Inflammatory macrophage treated with lipopolysaccharide for 1 hour (primary cell): Measurements from ENCODE around the gene IQGAP3.
"Not testable (repeated sequence)": the region's sequence is repeated elsewhere in the genome, so short reads cannot be mapped to it uniquely, and the experiment has no call there.

ENCODE experiments used
- DNase-seq, 2 donors: peaks; one replicate each; pipeline ENCODE4 v3.0.0-alpha.2; 2020 to 2022

IQGAP3 gene, protein sequence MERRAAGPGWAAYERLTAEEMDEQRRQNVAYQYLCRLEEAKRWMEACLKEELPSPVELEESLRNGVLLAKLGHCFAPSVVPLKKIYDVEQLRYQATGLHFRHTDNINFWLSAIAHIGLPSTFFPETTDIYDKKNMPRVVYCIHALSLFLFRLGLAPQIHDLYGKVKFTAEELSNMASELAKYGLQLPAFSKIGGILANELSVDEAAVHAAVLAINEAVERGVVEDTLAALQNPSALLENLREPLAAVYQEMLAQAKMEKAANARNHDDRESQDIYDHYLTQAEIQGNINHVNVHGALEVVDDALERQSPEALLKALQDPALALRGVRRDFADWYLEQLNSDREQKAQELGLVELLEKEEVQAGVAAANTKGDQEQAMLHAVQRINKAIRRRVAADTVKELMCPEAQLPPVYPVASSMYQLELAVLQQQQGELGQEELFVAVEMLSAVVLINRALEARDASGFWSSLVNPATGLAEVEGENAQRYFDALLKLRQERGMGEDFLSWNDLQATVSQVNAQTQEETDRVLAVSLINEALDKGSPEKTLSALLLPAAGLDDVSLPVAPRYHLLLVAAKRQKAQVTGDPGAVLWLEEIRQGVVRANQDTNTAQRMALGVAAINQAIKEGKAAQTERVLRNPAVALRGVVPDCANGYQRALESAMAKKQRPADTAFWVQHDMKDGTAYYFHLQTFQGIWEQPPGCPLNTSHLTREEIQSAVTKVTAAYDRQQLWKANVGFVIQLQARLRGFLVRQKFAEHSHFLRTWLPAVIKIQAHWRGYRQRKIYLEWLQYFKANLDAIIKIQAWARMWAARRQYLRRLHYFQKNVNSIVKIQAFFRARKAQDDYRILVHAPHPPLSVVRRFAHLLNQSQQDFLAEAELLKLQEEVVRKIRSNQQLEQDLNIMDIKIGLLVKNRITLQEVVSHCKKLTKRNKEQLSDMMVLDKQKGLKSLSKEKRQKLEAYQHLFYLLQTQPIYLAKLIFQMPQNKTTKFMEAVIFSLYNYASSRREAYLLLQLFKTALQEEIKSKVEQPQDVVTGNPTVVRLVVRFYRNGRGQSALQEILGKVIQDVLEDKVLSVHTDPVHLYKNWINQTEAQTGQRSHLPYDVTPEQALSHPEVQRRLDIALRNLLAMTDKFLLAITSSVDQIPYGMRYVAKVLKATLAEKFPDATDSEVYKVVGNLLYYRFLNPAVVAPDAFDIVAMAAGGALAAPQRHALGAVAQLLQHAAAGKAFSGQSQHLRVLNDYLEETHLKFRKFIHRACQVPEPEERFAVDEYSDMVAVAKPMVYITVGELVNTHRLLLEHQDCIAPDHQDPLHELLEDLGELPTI (N-terminal part only)

DNA sequence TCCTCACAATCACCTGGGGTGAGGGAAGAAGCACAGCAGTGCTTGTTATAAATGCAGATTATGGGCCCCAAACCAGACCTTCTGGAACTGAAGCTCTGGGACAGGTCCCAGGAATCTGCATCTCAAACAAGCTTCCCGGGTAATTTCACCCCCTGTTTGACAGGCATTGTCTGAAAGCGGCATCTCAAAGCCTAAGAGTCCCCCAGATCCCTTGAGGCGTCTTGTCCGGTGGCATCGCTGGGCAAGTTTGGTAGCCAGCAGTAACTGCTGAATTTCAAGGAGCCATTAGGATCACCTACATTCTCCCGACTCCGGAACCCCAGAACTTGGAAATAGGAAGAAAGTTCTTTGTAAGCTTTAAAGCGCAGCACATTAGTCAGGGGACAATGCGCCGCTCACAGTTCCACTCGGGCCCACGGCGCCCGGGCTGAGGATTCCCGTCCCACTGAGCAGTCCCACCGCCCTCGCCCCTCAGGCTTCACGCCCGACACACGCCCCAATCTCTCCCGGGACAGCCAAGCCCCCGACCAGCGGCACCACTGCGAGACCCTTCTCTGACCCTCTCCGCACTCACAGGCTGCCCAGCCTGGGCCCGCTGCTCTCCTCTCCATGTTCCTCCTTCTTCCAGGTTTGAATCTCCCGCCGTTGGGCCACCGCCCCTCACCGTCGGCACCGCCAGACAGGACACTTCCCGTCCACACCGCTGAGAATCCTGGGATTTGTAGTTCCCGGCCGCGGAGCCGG is at the start of gene IQGAP3:
Gene IQGAP3, minus strand, starts transcription at position 647 of the 744 bp plus-strand sequence. Its CDS starts 36 bp downstream, at position 611.
- DNase-seq, result peak; percentile 83 to 88

DNA sequence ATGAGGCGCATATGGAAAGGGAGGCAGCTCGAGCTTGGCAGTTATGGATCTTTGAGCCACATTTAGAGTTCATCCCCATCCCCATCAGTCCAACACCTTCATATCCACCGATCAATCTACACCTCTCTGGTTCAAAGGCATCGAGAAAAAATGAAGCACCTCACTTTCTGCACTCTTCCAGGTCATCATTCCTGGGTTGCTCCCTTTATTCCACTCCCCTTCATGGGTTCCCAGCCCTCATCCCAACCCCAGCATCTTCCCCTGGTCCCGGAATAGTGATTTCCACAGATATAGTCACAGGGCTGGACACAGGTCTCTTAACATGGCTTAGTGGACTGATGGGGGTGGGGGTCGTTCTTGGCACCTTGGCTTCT is 47.2 kb upstream of the IQGAP3 start:
- no peak for DNase-seq

DNA sequence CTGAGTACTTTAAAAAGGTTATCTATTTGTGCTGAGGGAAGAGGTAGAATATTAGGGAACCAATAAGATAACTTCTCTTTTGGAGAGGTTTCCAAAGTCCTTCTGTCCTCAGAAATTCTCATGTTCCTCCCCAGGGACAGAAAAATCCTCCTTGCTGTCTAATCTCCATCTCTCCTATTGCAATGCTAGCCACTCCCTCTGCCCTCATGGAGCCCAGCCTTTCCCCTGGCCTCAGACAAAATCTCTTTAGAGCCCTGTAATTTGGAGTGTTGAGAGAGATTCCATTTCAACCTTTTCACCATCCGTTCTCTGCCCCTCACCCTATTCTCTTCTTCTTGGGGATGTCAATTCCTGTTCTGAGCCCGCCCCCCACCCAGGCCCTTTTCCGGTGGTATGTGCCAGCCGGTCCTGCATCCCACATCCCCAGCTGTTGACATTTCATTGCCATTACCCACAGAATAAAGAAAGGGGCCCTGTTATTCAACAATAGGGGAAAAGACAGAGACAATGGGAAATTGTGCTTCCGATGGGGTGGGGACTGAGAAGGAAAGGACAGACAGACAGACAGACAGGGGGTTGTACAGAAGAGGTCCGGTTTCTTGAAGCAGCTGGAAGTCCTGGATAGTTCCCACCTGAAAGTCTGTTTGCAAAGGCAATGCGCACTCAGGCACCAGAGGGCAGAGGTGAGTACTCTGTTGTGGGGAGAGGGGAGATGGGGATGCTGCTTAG is 46.7 kb upstream of the IQGAP3 start, which contains the start of gene HAPLN2:
Gene HAPLN2, plus strand, starts transcription at position 563 of the 729 bp plus-strand sequence. CDS start 4,076 bp downstream, outside the sequence.
- DNase-seq, result no peak

DNA sequence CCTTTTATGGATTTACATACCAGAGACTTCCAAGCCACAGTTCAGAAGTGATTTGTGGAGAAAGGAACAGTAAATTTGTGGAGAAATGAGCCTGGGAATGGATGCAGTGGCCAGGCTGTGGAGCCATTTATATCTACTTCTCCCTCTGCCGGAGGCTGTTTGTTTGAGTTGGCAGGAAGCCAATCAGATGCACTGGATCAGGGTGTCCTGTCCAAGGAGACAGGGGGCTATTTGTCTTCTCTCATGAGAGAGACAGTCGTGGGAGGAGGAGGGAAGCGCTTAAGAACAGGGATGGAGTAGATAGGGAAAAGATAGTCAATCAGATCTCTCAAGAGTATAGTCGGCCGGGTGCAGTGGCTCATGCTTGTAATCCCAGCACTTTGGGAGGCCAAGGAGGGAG is 44.1 kb upstream of the IQGAP3 start:
- no peak for DNase-seq

DNA sequence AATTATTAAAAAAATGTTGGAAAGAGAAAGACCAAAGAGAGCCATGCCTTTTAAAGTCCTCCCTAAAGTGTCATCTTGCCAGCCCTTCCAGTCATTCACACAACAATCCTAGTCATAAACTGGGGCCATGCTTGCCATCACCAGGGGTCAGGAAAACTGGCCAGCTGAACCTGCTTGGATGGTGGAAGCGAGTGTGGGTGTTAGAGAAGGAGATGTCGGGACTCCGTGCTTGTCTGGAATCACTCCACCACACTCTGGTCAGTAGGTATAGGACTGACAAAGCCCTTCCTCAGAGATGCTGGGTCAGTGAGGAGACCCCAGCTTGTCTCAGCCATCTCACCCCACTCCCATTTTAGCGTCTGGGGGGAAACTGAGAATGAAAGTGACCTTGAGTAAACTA is 43.6 kb upstream of the IQGAP3 start:
- no peak for DNase-seq

DNA sequence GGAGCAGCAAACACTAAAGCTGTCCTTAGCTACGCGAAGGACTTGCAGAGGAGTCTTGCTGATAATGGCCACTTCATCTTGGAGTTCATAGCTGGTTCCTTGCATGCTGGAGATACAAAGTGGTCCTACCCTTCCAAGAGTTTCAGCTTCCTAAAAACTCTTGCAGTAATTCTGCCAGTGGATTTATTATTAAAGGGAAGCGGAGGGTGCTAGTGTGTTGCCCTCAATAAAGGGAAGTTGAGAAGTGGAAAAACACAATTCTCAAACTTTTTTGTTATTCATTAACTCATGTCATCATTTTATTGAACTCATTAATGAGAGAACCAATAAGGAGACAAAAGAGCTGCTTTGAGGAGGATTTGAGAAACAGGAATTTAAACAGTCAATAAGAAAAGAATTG is 40.3 kb upstream of the IQGAP3 start:
- peak; percentile 18 to 43 for DNase-seq

DNA sequence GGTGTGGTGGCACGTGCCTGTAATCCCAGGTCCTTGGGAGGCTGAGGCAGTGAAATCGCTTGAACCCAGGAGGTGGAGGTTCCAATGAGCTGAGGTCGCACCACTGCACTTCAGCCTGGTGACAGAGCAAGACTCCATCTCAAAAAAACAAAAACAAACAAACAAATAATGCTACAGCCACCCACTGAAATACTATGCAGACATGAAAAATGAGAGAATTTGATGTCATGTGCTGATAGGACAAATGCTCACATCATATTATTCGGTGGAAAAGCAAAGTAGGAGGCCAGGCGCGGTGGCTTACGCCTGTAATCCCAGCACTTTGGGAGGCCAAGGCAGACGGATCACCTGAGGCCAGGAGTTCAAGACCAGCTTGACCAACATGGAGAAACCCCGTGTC is 37.7 kb upstream of the IQGAP3 start:
- not testable (repeated sequence) for DNase-seq

DNA sequence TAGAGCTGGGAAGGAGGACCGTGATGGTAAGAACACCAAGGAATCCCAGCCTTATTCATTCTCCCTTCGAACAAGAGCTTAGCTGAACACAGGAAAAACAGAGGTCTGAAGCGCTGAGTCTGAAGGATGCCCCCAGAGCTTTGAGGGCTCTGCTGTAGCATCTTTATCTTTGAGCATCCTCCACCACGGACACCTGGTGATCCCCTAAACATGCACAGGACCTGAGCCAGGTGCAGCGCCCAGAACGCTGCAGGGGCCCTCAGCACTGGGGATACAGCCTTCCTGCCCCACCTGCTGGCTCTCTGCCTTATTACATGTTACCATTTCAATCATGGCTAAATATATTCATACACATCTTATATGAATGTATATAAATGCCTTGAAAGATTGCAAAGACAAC is 36.6 kb upstream of the IQGAP3 start:
- DNase-seq, result peak in 1 of 2 donors; percentile 38

DNA sequence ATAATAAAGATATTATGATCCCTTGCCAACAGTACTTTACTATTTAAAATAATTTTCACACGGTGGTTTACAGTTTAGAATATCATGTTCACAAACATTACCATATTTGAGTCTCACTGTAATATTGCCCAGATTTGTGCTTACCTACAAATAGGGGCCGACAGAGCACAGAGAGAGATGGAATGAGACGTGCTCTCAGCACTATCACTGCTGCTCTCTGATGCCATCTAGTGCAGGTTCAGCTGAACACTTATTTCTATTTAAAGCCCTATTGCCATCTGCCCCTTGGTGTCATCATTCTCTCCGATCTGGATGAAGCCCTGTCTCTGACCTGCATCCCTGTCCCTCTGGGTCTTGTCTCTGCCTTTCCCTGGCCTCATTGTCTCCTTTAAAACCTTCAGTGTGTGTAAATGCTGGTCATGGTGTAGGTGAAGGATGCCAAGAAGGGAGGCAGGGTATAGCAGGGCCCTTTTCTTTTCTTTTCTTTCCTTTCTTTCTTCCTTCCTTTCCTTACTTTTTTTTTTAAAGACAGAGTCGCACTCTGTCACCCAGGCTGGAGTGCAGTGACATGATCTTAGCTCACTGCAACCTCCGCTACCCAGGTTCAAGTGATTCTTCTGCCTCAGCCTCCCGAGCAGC is 35.8 kb upstream of the IQGAP3 start:
- DNase-seq, result peak; percentile 62 to 74

DNA sequence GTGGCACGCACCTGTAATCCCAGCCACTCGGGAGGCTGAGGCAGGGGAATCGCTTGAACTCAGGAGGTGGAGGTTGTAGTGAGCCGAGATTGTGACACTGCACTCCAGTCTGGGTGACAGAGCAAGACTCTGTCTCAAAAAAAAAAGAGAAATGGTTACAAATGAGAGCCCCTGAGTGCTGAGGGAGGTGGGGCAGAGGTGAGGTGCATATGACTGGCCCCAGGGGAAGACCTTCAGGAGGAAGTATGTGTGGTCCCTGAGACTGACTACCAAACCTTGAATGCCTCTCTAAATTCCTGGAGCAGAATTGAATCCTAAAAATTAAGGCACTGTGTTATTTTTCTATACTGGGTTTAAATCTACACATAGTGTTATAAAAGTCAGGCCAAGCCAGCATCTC is 35.0 kb upstream of the IQGAP3 start:
- DNase-seq, result not testable (repeated sequence)

DNA sequence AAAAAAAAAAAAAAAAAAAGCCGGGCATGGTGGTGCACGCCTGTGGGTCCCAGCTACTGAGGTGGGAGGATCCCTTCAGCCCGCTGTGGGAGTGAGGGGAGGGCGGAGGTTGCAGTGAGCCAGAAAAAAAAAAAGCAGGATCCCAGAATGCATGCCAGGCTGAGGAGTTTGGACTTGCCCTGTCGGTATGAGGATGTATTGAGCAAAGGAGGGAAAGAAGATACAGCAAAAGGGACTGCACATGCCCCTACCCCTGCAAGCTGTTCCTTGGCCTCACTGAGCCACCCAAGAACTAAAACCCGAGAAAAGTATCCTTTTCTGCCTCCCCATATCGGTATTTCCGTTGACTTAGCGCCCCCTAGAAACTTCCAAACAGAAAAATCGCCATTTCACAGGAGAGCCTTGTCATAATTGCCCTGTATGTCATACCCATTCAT is 30.2 kb upstream of the IQGAP3 start:
- peak; percentile 12 to 49 for DNase-seq

DNA sequence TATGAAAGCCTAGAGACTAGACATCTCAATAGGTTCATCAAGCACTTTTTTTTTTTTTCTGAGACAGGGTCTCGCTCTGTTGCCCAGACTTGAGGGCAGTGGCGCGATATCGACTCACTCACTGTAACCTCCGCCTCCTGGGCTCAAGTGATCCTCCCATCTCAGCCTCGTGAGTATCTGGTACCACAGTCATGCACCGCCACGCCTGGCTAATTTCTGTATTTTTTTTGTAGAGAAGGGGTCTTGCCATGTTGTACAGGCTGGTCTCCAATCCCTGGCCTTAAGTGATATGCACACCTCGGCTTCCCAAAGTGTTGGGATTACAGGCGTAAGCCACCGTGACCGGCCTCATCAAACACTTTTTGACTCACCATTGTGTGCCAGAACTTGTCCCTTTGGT is 29.5 kb upstream of the IQGAP3 start:
- no peak for DNase-seq

DNA sequence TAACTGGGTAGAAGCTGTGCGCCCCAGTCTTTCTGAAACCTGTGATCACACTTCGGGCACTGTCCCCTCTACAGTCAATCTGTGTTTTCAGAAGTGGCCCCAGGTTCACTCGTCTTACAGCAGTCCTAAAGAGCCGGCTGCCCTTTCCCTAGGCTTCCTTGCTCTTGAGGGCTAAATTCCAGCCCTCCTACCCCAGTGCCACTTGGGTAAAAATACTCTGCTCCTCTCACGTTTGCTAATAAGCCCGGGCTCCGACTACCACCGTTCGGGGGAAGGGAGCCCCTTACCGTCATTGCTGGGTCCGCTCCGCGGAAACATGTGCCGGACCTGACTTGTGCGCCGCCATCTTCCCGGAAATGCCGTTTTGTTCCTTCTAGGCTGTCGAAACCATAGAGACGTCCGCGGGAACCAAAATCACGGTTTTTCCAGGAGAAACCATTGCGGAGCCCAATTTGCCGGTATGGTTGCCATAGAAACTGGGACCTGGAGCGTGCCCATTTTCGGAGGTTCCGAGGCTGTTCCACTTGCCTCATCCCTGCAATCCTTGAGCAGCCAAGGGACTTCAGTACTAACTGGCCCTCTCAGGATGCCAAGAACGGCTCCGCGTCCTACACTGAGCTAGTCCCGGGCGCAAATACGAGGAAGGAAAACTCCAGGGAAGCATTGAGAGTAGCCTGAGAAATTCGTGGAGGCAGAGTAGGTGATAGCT is 28.9 kb upstream of the IQGAP3 start, which contains the start of gene GPATCH4:
Gene GPATCH4, minus strand, starts transcription at position 358 of the 709 bp plus-strand sequence.
- DNase-seq, result peak; percentile 78 to 87

DNA sequence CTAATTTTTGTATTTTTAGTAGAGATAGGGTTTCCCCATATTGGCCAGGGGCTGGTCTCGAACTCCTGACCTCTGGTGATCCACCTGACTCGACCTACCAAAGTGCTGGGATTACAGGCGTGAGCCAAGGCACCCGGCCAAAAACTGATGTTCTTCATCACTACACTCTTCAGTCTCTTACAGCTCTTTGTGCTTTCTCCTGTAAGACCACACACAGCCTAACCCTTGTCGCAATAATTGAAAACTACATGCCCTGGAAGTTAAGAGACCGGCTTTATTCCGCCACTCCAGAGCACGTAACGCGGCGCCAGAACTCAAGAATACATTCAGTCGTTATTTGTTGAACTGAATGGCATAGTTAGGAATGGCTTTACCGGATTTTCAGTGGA is 28.4 kb upstream of the IQGAP3 start:
- peak in 1 of 2 donors; percentile 3 for DNase-seq

DNA sequence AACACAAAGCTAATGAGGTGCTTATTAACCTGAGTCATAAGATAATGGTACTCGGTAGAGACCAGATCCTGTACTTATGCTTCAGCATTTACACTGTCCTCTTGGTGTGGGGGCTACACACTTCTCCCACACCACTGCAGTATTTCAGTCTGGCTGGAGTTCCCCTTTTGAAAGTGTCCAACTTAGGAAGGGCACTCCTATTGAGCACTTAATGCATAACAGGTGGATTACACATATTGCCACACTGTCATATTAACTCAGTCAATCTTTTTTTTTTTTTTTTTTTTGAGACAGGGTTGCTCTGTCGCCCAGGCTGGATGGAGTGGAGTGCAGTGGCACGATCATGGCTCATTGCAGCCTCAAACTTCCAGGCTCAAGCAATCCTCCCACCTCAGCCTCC is 27.4 kb upstream of the IQGAP3 start:
- DNase-seq, result peak; percentile 58 to 69

DNA sequence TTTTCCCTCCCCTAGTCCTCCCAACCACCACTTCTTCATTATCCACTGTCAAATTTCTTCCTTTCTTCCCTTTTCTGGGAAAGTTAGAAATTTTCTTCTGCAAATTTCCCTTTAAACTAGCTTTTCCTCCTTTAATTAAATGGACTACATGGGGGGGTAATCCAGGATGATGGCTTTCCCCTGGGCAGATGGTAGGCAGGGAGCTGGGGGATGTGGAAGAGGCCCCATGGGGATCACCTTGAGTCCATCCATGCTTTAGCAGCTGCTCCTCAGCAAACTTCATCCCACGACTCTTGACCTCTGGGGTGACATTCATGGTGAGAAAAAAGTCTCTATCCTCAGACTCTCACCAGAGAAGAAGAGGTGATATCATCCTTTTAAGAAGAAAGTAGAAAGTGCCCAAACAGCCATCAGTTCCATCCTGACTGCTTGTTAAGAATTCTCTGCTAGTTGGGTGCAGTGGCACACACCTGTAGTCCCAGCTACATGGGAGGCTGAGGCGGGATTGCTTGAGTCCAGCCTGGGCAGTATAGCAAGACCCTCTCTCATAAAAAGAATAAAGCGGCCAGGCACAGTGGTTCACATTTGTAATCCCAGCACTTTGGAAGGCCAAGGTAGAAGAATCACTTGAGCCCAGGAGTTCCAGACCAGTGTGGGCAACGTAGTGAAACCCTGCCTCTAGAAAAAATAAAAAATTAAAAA is 26.5 kb upstream of the IQGAP3 start:
- DNase-seq, result no peak

DNA sequence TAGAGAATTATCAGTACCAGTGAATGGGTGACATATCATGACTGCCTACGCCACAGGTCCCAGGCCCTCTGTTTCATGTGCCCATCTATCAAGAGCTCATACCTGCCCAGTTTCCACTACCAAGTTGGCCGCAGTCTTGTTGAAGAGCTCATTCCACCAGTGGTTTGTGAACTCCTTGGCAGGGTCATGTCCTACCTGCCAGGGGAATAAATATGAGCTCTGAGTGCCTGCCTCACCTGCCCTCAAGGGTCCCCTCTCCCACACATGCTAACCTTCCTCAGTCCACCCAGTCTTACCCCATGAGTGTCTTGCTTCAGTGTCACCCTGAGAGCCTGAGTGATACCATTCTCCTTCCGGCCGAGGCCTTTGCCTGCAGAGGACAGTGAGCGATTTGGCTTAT is 25.8 kb upstream of the IQGAP3 start:
- no peak for DNase-seq

DNA sequence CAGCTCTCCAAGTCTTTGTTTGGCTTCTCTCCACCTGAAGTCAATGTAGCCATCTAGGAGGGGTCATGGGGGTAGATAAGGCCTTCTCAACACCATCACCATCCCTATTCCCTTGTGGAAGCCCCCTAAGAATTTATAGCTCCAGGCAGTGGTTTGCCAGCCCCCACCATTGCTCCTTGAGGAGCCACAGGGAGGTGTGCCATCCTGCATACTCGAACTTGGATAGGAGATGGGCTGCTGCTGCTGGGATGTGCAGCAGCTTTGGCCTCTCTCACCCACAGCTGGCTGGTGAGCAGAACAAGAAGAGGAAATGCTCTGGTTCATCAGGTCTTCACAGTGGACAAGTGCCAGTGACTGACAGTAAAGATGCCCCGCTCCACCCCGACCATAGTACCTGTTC is 24.1 kb upstream of the IQGAP3 start:
- DNase-seq, result no peak

DNA sequence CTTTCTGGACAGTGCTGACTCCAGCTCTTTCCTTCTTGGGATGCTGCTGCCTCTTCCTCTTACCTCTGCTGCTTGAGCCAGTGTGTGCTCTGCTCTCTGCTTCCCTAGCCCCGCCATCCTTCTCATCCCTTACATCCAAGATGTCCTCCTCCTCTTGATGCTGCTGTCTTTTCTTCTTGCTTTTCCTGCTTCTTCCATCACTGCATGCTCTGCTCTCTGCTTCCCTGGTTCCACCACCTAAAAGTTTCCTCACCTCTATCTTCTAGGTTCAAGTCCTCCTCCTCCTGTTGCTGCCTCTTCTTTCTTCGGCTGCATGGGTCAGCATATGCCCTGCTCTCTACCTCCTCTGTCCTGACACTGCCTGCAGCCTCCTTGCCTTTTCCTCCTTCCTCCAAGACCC is 22.7 kb upstream of the IQGAP3 start:
- no peak for DNase-seq
